SK-N-SH (cell line): ENCODE measurements around the gene SBK1. TPM values are rescaled to one million over a fixed set of nuclear protein-coding genes. Genes with fewer than 3 reads are reported as not detected.

Experiments used
- CTCF ChIA-PET: fragments of 300-600, 350-600 bp; formaldehyde crosslinking; extraction: SDS; loops from one replicate; lab custom pipeline; 2021; lab: Yijun Ruan, JAX
- POLR2A ChIA-PET: fragments of 350-600 bp; sonication (Branson Sonifier 250); formaldehyde crosslinking; extraction: SDS; loops from one replicate; lab custom pipeline; 2020; ENCODE audit warnings: antibody characterized with exemption, inconsistent platforms; lab: Yijun Ruan, JAX
- DNase-seq: peaks from one replicate; pipeline ENCODE4 v3.0.0; 2012
- H2AFZ ChIP-seq: fragments of 200-600 bp; sonication (generic); 2 replicates; pipeline ENCODE4 v1.8.1; 2016; ENCODE audit warnings: antibody characterized with exemption, mild to moderate bottlenecking, low read depth
- H3F3A ChIP-seq: fragments of 200-600 bp; sonication (generic); replicated peaks from 2 replicates; pipeline ENCODE3; 2016; ENCODE audit warnings: antibody characterized with exemption, mild to moderate bottlenecking; ENCODE audit not compliant: insufficient read depth
- H3K27ac ChIP-seq, 2 experiments: fragments of 200-500 bp in 1 of 2; fragments of 200-600 bp in 1 of 2; sonication (Bioruptor generic) in 1 of 2; sonication (generic), shearing (Covaris generic) in 1 of 2; 2 replicates each; pipeline versions ENCODE4 v1.5.1 to v1.6.1; 2014 to 2016; ENCODE audit warnings: low read depth in 2 of 2, inconsistent platforms in 1 of 2, low read length in 1 of 2, mild to moderate bottlenecking in 1 of 2, mixed read lengths in 1 of 2
- H3K27me3 ChIP-seq: fragments of 200-600 bp; sonication (generic), shearing (Covaris generic); 2 replicates; pipeline ENCODE4 v1.6.1; 2016; ENCODE audit warnings: mixed run types; ENCODE audit not compliant: insufficient read depth
- H3K36me3 ChIP-seq, 2 experiments: fragments of 200-500 bp in 1 of 2; fragments of 200-600 bp in 1 of 2; sonication (Bioruptor generic) in 1 of 2; sonication (generic) in 1 of 2; replicated peaks in 1 of 2; 2 replicates each; pipeline versions ENCODE3 to v1.5.1; 2014 to 2016; ENCODE audit warnings: low read length in 1 of 2, mild to moderate bottlenecking in 1 of 2; ENCODE audit not compliant: insufficient read depth in 2 of 2, control insufficient read depth in 1 of 2
- H3K4me1 ChIP-seq, 2 experiments: fragments of 200-500 bp in 1 of 2; fragments of 200-600 bp in 1 of 2; sonication (Bioruptor generic) in 1 of 2; sonication (generic), shearing (Covaris generic) in 1 of 2; 2 replicates each; pipeline versions ENCODE4 v1.5.1 to v1.6.1; 2014 to 2016; ENCODE audit warnings: low read depth in 1 of 2, low read length in 1 of 2, mixed run types in 1 of 2; ENCODE audit not compliant: insufficient read depth in 2 of 2, control insufficient read depth in 1 of 2
- H3K4me2 ChIP-seq: fragments of 200-600 bp; sonication (generic), shearing (Covaris generic); 2 replicates; pipeline ENCODE4 v1.6.1; 2017; ENCODE audit warnings: mixed run types
- H3K4me3 ChIP-seq, 2 experiments: fragments of 200-500 bp in 1 of 2; fragments of 200-600 bp in 1 of 2; sonication (Bioruptor generic) in 1 of 2; sonication (generic), shearing (Covaris generic) in 1 of 2; 2 replicates each; pipeline versions ENCODE4 v1.5.1 to v1.8.1; 2014 to 2016; ENCODE audit warnings: low read depth in 2 of 2, inconsistent platforms in 1 of 2, low read length in 1 of 2, mild to moderate bottlenecking in 1 of 2, mixed read lengths in 1 of 2, moderate library complexity in 1 of 2
- H3K79me2 ChIP-seq: fragments of 200-600 bp; sonication (generic); 2 replicates; pipeline ENCODE4 v1.8.1; 2017; ENCODE audit warnings: mild to moderate bottlenecking; ENCODE audit not compliant: insufficient read depth
- H3K9ac ChIP-seq: fragments of 200-600 bp; sonication (generic); 2 replicates; pipeline ENCODE4 v1.6.1; 2017; ENCODE audit warnings: mixed run types
- H3K9me2 ChIP-seq: fragments of 200-600 bp; sonication (generic); 2 replicates; pipeline ENCODE4 v1.6.1; 2017; ENCODE audit warnings: mixed run types
- H3K9me3 ChIP-seq: fragments of 200-600 bp; sonication (generic); 2 replicates; pipeline ENCODE4 v1.6.1; 2017; ENCODE audit warnings: mixed run types, mild to moderate bottlenecking, moderate library complexity
- H4K20me1 ChIP-seq: fragments of 200-600 bp; sonication (generic); 2 replicates; pipeline ENCODE4 v1.6.1; 2017; ENCODE audit warnings: mild to moderate bottlenecking, mixed run types; ENCODE audit not compliant: insufficient read depth
- CHD2 ChIP-seq: fragments of 150-350 bp; IDR thresholded peaks from 2 replicates; pipeline ENCODE4 v1.6.1; 2018; ENCODE audit warnings: low read length; ENCODE audit not compliant: partially characterized antibody
- ELF1 ChIP-seq: IDR thresholded peaks from 2 replicates; pipeline ENCODE4 v1.4.0; 2012
- EP300 ChIP-seq, 2 experiments: IDR thresholded peaks; 2 replicates each; pipeline versions ENCODE4 v1.4.0 to v1.6.1; 2012; ENCODE audit warnings: borderline replicate concordance in 1 of 2, low read depth in 1 of 2, low read length in 1 of 2
- EZH2phosphoT487 ChIP-seq: fragments of 200-600 bp; sonication (generic); IDR thresholded peaks from 2 replicates; pipeline ENCODE4 v1.6.1; 2017; ENCODE audit warnings: low read depth, mixed run types, mild to moderate bottlenecking, antibody characterized with exemption, moderate library complexity, borderline replicate concordance
- FOXJ3 ChIP-seq: sonication (generic); formaldehyde crosslinking; IDR thresholded peaks from 2 replicates; pipeline ENCODE4 v1.5.1; 2020; ENCODE audit warnings: mild to moderate bottlenecking, missing genetic modification reagents
- FOXM1 ChIP-seq: IDR thresholded peaks from 2 replicates; pipeline ENCODE4 v1.4.0; 2012; ENCODE audit warnings: low read depth, mild to moderate bottlenecking
- JUND ChIP-seq: IDR thresholded peaks from 2 replicates; pipeline ENCODE4 v1.4.0; 2012
- MXI1 ChIP-seq: IDR thresholded peaks from 2 replicates; pipeline ENCODE4 v1.6.1; 2012; ENCODE audit warnings: mild to moderate bottlenecking, low read depth, low read length, improper control_type of control experiment
- NFIC ChIP-seq: IDR thresholded peaks from 2 replicates; pipeline ENCODE4 v1.4.0; 2012; ENCODE audit warnings: borderline replicate concordance
- NRF1 ChIP-seq: IDR thresholded peaks from 2 replicates; pipeline ENCODE4 v1.6.1; 2012; ENCODE audit warnings: low read depth, mild to moderate bottlenecking, low read length
- RCOR1 ChIP-seq: fragments of 150-350 bp; IDR thresholded peaks from 2 replicates; pipeline ENCODE4 v1.6.1; 2017; ENCODE audit warnings: antibody characterized with exemption, low read length
- RFX5 ChIP-seq: IDR thresholded peaks from 2 replicates; pipeline ENCODE4 v1.6.1; 2012; ENCODE audit warnings: mild to moderate bottlenecking, improper control_type of control experiment, low read length
- RXRA ChIP-seq: IDR thresholded peaks from 2 replicates; pipeline ENCODE4 v1.4.0; 2012; ENCODE audit warnings: low read depth, mild to moderate bottlenecking, borderline replicate concordance
- TAF1 ChIP-seq: IDR thresholded peaks from 2 replicates; pipeline ENCODE4 v1.6.1; 2012; ENCODE audit warnings: low read depth, mild to moderate bottlenecking, low read length, moderate library complexity, borderline replicate concordance
- TCF12 ChIP-seq: IDR thresholded peaks from 2 replicates; pipeline ENCODE4 v1.4.0; 2012
- TEAD4 ChIP-seq: IDR thresholded peaks from 2 replicates; pipeline ENCODE4 v1.4.0; 2012; ENCODE audit warnings: mild to moderate bottlenecking, borderline replicate concordance; ENCODE audit not compliant: insufficient read depth
- whole genome bisulfite sequencing: methylation state at CpG from one replicate; pipeline ENCODE4 v1.1.6; 2017; ENCODE audit warnings: low lambda C conversion rate; 5-methylcytosine and 5-hydroxymethylcytosine counted together
- polyA plus RNA-seq, 3 experiments: library from polyadenylated mRNA; depleted of rRNA; stranded (reverse); fragments of >200 nt; gene quantifications; 2 replicates each; pipeline ENCODE4 v1.2.3, GENCODE V29; 2012
- TF ChIP-seq, protein P1 (sequence below): IDR thresholded peaks from 2 replicates; pipeline ENCODE4 v1.4.0; 2012; ENCODE audit warnings: low read depth
- TF ChIP-seq, protein P2 (sequence below): IDR thresholded peaks from 2 replicates; pipeline ENCODE4 v1.4.0; 2012; ENCODE audit warnings: low read depth, borderline replicate concordance
- TF ChIP-seq, protein P3 (sequence below): fragments of 150-350 bp; IDR thresholded peaks from 2 replicates; pipeline ENCODE4 v1.6.1; 2017; ENCODE audit warnings: antibody characterized with exemption, low read length, low read depth, borderline replicate concordance

Gene SBK1
- polyA plus RNA-seq, 1 of the 3 experiments (the other 2 are of a cell fraction): 0.36 TPM

DNA sequence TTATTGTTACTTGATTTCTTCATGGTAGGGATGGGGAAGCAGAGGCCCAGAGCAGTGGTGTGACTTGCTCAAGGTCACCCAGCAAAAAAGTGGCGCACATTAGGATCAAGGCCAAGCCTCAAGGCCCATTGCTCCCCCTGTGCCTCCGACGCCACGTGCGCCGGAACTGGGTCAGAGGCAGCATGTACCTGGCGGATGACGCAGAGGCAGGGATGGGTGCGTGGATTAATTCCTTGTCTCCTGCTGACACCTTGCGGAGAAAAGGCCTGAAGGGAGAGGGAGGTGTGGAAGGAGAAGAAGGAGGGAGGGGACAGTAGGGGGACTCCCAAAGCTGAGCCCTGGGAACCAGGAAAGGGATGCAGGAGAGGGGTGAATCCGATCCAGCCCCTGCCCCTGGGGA is 18.5 kb downstream of the SBK1 start:
- ChIA-PET CTCF (interaction anchor here (0.7 to 15.8 kb wide), 4 partner anchors 10 to 73 kb away, joined by 3 to 302 read pairs (median 4); no protein-coding TSS in a partner anchor), POLR2A (no interaction called here)
- Histone ChIP-seq H4K20me1 (no peaks in the 10 kb centered on the region), H3K79me2 (no peaks in the 10 kb centered on the region), H3K9ac (no peak overlapping the region), H2AFZ (no peak overlapping the region), H3K27me3 (no peaks in the 10 kb centered on the region), H3K27ac (no peak overlapping the region), H3K4me2 (no peak overlapping the region), H3K36me3 (no peaks in the 10 kb centered on the region), H3K9me2 (no peaks in the 10 kb centered on the region), H3K4me3 (no peak overlapping the region), H3K4me1 (no peaks in the 10 kb centered on the region; a peak in 1 of 4 replicates), H3F3A (no peaks in the 10 kb centered on the region), H3K9me3 (no peaks in the 10 kb centered on the region)
- 87% methylated on average over 11 of the region's 11 CpGs for WGBS
- DNase-seq: no peak
- TF ChIP-seq CHD2 (no peak), FOXJ3 (CRISPR knock-in tag) (no peak), ELF1 (no peak), TAF1 (no peak), TCF12 (no peak), NFIC (no peak), JUND (no peak), EP300 (IDR thresholded peaks at IDR 0.05; ENCODE audit: borderline replicate concordance in 1 of 2, low read depth in 1 of 2, low read length in 1 of 2) (no peak), FOXM1 (no peak), MXI1 (no peak)
- TF ChIP-seq, protein P1, sequence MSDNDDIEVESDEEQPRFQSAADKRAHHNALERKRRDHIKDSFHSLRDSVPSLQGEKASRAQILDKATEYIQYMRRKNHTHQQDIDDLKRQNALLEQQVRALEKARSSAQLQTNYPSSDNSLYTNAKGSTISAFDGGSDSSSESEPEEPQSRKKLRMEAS: no peak

- TF ChIP-seq RXRA (no peak), TEAD4 (no peak), RCOR1 (no peak), EZH2phosphoT487 (no peak), NFIC (no peak), CHD2 (no peak), RFX5 (no peak), NRF1 (no peak), JUND (no peak)
- TF ChIP-seq, protein P2, sequence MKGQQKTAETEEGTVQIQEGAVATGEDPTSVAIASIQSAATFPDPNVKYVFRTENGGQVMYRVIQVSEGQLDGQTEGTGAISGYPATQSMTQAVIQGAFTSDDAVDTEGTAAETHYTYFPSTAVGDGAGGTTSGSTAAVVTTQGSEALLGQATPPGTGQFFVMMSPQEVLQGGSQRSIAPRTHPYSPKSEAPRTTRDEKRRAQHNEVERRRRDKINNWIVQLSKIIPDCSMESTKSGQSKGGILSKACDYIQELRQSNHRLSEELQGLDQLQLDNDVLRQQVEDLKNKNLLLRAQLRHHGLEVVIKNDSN: no peak
- TF ChIP-seq, protein P3, sequence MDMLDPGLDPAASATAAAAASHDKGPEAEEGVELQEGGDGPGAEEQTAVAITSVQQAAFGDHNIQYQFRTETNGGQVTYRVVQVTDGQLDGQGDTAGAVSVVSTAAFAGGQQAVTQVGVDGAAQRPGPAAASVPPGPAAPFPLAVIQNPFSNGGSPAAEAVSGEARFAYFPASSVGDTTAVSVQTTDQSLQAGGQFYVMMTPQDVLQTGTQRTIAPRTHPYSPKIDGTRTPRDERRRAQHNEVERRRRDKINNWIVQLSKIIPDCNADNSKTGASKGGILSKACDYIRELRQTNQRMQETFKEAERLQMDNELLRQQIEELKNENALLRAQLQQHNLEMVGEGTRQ: no peak
- TF ChIP-seq, all 33 proteins: peak for 0
- no peak overlapping the region for H2AFZ ChIP-seq
- no peak for DNase-seq
- no peaks in the 10 kb centered on the region for H3K79me2 ChIP-seq
- no peaks in the 10 kb centered on the region for H3K36me3 ChIP-seq
- H4K20me1 ChIP-seq: no peaks in the 10 kb centered on the region
- H3K27ac ChIP-seq: no peak overlapping the region
- H3F3A ChIP-seq: no peaks in the 10 kb centered on the region
- no peaks in the 10 kb centered on the region for H3K9me3 ChIP-seq
- ChIA-PET POLR2A (no interaction called here), CTCF (interaction anchor here (1.4 to 15.8 kb wide), 2 partner anchors 30 to 73 kb away, joined by 3 to 302 read pairs; no protein-coding TSS in a partner anchor)
- H3K4me3 ChIP-seq: no peak overlapping the region
- WGBS: 81% methylated on average over 4 of the region's 4 CpGs
- no peak overlapping the region for H3K9ac ChIP-seq
- no peak overlapping the region for H3K4me2 ChIP-seq
- no peaks in the 10 kb centered on the region for H3K27me3 ChIP-seq
- no peaks in the 10 kb centered on the region for H3K9me2 ChIP-seq
- H3K4me1 ChIP-seq: no peaks in the 10 kb centered on the region; a peak in 1 of 4 replicates
Observed at GRCh38 chr16:28311413-28311812, 19.1 kb downstream of the SBK1 start.
